ENCODE data around the gene COBL. TPM values are rescaled to one million over a fixed set of nuclear protein-coding genes. Genes with fewer than 3 reads are reported as not detected.

COBL gene
- total and polyA plus RNA-seq, 2 of the 8 experiments (the other 6 are each of a cell fraction or from before 2014, with no cell fraction given): 13.8 to 40.4 TPM

- H4K91ac ChIP-seq (replicated peaks; ENCODE audit: insufficient read length, low read length): no peak overlapping the region
- H3K9me3 ChIP-seq (ENCODE audit: insufficient read depth in 2 of 2, low read depth in 1 of 2, low read length in 1 of 2): no peaks in the 10 kb centered on the region
- H2AK5ac ChIP-seq (ENCODE audit: low read depth, low read length): no peak overlapping the region
- H3K56ac ChIP-seq (replicated peaks; ENCODE audit: insufficient read length, low read depth, low read length): no peak overlapping the region
- no peak overlapping the region for H2BK20ac ChIP-seq (ENCODE audit: low read length)
- ChIA-PET CTCF (ENCODE audit: partially characterized antibody) (interaction anchor here (0.6 to 2.4 kb wide), 6 partner anchors 8 to 135 kb away, joined by 3 to 12 read pairs (median 5); no protein-coding TSS in a partner anchor), POLR2A (ENCODE audit: partially characterized antibody) (interaction anchor here (0.9 to 2.7 kb wide), 2 partner anchors 10 to 21 kb away, joined by 3 to 7 read pairs; no protein-coding TSS in a partner anchor)
- DNase-seq (ENCODE audit: low read depth in 1 of 2, low spot score in 2 of 2) (no peak), FAIRE-seq (no peak)
- no peaks in the 10 kb centered on the region for H3K36me3 ChIP-seq (ENCODE audit: control insufficient read depth in 2 of 4, insufficient read depth in 4 of 4, low read length in 3 of 4)
- H2AFZ ChIP-seq (ENCODE audit: low read length): no peak overlapping the region
- TF ChIP-seq NRF1 (IDR thresholded peaks at IDR 0.05; ENCODE audit: low read depth, low read length) (no peak), SIN3A (conservative IDR thresholded peaks at IDR 0.05 in 1 of 2, IDR thresholded peaks at IDR 0.05 in 1 of 2; ENCODE audit: low read depth in 1 of 2, low read length in 2 of 2) (no peak), SUZ12 (IDR thresholded peaks at IDR 0.05; ENCODE audit: low read length) (no peak), FOSL1 (IDR thresholded peaks at IDR 0.05; ENCODE audit: insufficient read depth, low read depth, low read length) (no peak), JUN (IDR thresholded peaks at IDR 0.05; ENCODE audit: low read depth, low read length) (no peak), CBX8 (IDR thresholded peaks at IDR 0.05; ENCODE audit: borderline replicate concordance, low read depth, low read length) (no peak), GTF2F1 (IDR thresholded peaks at IDR 0.05; ENCODE audit: borderline replicate concordance, low read depth, low read length) (no peak)
- TF ChIP-seq, protein P1, sequence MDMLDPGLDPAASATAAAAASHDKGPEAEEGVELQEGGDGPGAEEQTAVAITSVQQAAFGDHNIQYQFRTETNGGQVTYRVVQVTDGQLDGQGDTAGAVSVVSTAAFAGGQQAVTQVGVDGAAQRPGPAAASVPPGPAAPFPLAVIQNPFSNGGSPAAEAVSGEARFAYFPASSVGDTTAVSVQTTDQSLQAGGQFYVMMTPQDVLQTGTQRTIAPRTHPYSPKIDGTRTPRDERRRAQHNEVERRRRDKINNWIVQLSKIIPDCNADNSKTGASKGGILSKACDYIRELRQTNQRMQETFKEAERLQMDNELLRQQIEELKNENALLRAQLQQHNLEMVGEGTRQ (IDR thresholded peaks at IDR 0.05; ENCODE audit: low read length): no peak
- TF ChIP-seq, protein P2, sequence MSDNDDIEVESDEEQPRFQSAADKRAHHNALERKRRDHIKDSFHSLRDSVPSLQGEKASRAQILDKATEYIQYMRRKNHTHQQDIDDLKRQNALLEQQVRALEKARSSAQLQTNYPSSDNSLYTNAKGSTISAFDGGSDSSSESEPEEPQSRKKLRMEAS (IDR thresholded peaks at IDR 0.05): no peak
- H3K18ac ChIP-seq (ENCODE audit: extremely low read depth, low read length): no peak overlapping the region
- H2BK15ac ChIP-seq (ENCODE audit: low read length): no peak overlapping the region
- H2BK5ac ChIP-seq (ENCODE audit: low read depth, low read length): no peak overlapping the region
- H3K27ac ChIP-seq (ENCODE audit: low read depth, low read length): no peak overlapping the region
- H3K27me3 ChIP-seq (replicated peaks in 1 of 4; ENCODE audit: control insufficient read depth in 3 of 4, extremely low read depth in 1 of 4, insufficient read depth in 3 of 4, low read length in 3 of 4): no peaks in the 10 kb centered on the region
- 94% methylated on average over 10 of the region's 10 CpGs; no CpG with 5 or more reads in 1 of the 2 experiments for WGBS, 2 experiments (ENCODE audit: extremely low coverage in 1 of 2, insufficient coverage in 1 of 2, insufficient read length in 1 of 2, insufficient replicate concordance in 2 of 2, low coverage in 1 of 2, low lambda C conversion rate in 2 of 2, missing lambda C conversion rate in 1 of 2)
- no peak overlapping the region for H3K14ac ChIP-seq (ENCODE audit: insufficient read length)
- H3K4me3 ChIP-seq (ENCODE audit: extremely low read depth in 1 of 4, insufficient read depth in 2 of 4, low read depth in 3 of 4, low read length in 4 of 4): no peak overlapping the region
- no peaks in the 10 kb centered on the region for H3K23me2 ChIP-seq (ENCODE audit: low read depth, low read length)
- peaks cover 0 to 51% of the 10 kb centered on the region in 2 experiments; a peak in 2 of 4 replicates for H3K79me2 ChIP-seq (ENCODE audit: control insufficient read depth in 1 of 2, insufficient read depth in 2 of 2, low read length in 2 of 2)
- H3K79me1 ChIP-seq (ENCODE audit: low read depth, low read length): peaks cover 17% of the 10 kb centered on the region
- H2BK12ac ChIP-seq (ENCODE audit: low read depth, low read length): no peak overlapping the region
- no peak overlapping the region for H4K8ac ChIP-seq (ENCODE audit: extremely low read depth, insufficient read depth, low read length)
- H3K9ac ChIP-seq (replicated peaks in 1 of 4; ENCODE audit: extremely low read depth in 1 of 4, low read depth in 3 of 4, low read length in 3 of 4): no peak overlapping the region
- H3K4ac ChIP-seq (replicated peaks; ENCODE audit: insufficient read length, low read depth, low read length): no peak overlapping the region
- no peak overlapping the region for H4K5ac ChIP-seq (ENCODE audit: insufficient read length, low read depth, low read length)
- no peak overlapping the region for H3K23ac ChIP-seq (ENCODE audit: insufficient read length)
- no peak overlapping the region for H3K4me2 ChIP-seq (ENCODE audit: insufficient read depth in 1 of 2, low read depth in 2 of 2, low read length in 2 of 2)
- H4K20me1 ChIP-seq (replicated peaks in 1 of 2; ENCODE audit: control insufficient read depth in 1 of 2, insufficient read depth in 2 of 2, low read length in 2 of 2): peaks cover 7 to 13% of the 10 kb centered on the region in 2 experiments
- no peak overlapping the region for H2BK120ac ChIP-seq (replicated peaks; ENCODE audit: low read depth, low read length)
- H3K4me1 ChIP-seq (replicated peaks in 1 of 4; ENCODE audit: control insufficient read depth in 3 of 4, insufficient read depth in 4 of 4, low read length in 3 of 4): peaks cover 0 to 6% (median 5%) of the 10 kb centered on the region in 4 experiments; a peak in 5 of 7 replicates
These were observed 80.9 kb downstream of the COBL start for GRCh38 chr7:51235593-51236313.
